Heart left ventricle (tissue), 16 donors: ENCODE data around the gene SP140. TPM values are rescaled to one million over a fixed set of nuclear protein-coding genes. Genes with fewer than 3 reads are reported as not detected.

ENCODE experiments used
- ATAC-seq, 4 donors: fragments of 200-7000 bp; cut with Tn5 transposase; one replicate each; pipeline ENCODE4 v1.9.1; 2020 to 2022; ENCODE audit warnings: moderate library complexity in 4 of 4, mild to moderate bottlenecking in 3 of 4, moderate number of reproducible peaks in 1 of 4
- DNase-seq, 5 donors: peaks; one replicate each; pipeline ENCODE4 v3.0.0-alpha.2; 2020
- H3K27ac ChIP-seq, 12 donors: fragments of 200-600 bp; sonication (generic) in 4 of 12; one replicate each; pipeline versions ENCODE4 v1.5.0 to v1.8.0; 2016 to 2022; ENCODE audit warnings: mild to moderate bottlenecking in 2 of 12
- H3K27me3 ChIP-seq, 9 donors: fragments of 200-600 bp; sonication (generic) in 2 of 9; one replicate each; pipeline versions ENCODE4 v1.5.1 to v1.8.0; 2016 to 2022; ENCODE audit warnings: mild to moderate bottlenecking in 3 of 9
- H3K36me3 ChIP-seq, 9 donors: fragments of 200-600 bp; sonication (generic) in 2 of 9; one replicate each; pipeline versions ENCODE4 v1.5.0 to v1.8.0; 2018 to 2022; ENCODE audit warnings: mild to moderate bottlenecking in 2 of 9
- H3K4me1 ChIP-seq, 12 donors: fragments of 200-600 bp; sonication (generic) in 4 of 12; one replicate each; pipeline versions ENCODE4 v1.5.0 to v1.8.0; 2016 to 2022; ENCODE audit warnings: mild to moderate bottlenecking in 3 of 12
- H3K4me3 ChIP-seq, 12 donors: fragments of 200-600 bp; sonication (generic) in 4 of 12; one replicate each; pipeline versions ENCODE4 v1.5.0 to v1.8.0; 2017 to 2022; ENCODE audit warnings: mild to moderate bottlenecking in 9 of 12, moderate library complexity in 4 of 12
- H3K9me3 ChIP-seq, 12 donors: fragments of 200-600 bp; sonication (generic) in 4 of 12; one replicate each; pipeline versions ENCODE4 v1.5.0 to v1.8.0; 2016 to 2022; ENCODE audit warnings: mild to moderate bottlenecking in 1 of 12
- POLR2A ChIP-seq, 2 donors: fragments of 450-650 bp; IDR thresholded peaks; one replicate each; pipeline ENCODE4 v1.6.1; 2017; ENCODE audit warnings: antibody characterized with exemption in 2 of 2, mild to moderate bottlenecking in 2 of 2, moderate library complexity in 2 of 2
- WGBS, 4 donors: extraction: QIAGEN DNeasy Blood & Tissue Kit in 2 of 4; methylation state at CpG; one replicate each; pipeline versions ENCODE4 v1.1.5 to v1.1.7; 2013 to 2018; 5-methylcytosine and 5-hydroxymethylcytosine counted together
- intact Hi-C, 10 donors: fragments of 100-400 bp; cut with DNase I; formaldehyde crosslinking; loops; one replicate each; pipeline versions ENCODE4 v1.11.1 to v1.14.2; 2022
- polyA plus RNA-seq, 2 donors: library from polyadenylated mRNA; stranded (reverse); fragments of 200-250 nt; gene quantifications; one replicate each; pipeline ENCODE4 v1.2.3, GENCODE V29; 2013
- total RNA-seq, 9 donors: library from RNA; depleted of rRNA in 2 of 9; stranded (reverse); fragments of >200 nt in 2 of 9; fragmentation: NEBNext Ultra II Directional in 3 of 9; extraction: Animal tissue kit (Norgen Biotek cat#: 25700) in 3 of 9; gene quantifications; one replicate each; pipeline versions ENCODE4 v1.1.0 to v1.2.4, GENCODE V29; 2016 to 2023
- TF ChIP-seq, protein P1 (sequence below), 12 donors: fragments of 200-600 bp; sonication (generic) in 4 of 12; IDR thresholded peaks; one replicate each; pipeline versions ENCODE4 v1.5.0 to v1.8.0; 2018 to 2022; ENCODE audit warnings: antibody characterized with exemption in 12 of 12, mild to moderate bottlenecking in 5 of 12
- donor health status: ischemic (EF 13 %, LVEDD 7.1; RV severe dilation, severe dysfunction).
- donor health status: healthy with polysubstance abuse.
- donor health status: DM: no; HTN: yes; CAD: no.
- donor health status: DM: no; HTN: no; CAD: no.
- donor health status: ischemic (EF 25% LVEDD 6.9; RV normal size, moderate dysfunction).
- donor health status: ischemic (EF 25% LVEDD 5.7; RV mildly dilated, moderate dysfunction).
- donor health status: healthy.
- donor health status: DM: yes; HTN: yes; CAD: no.
- donor health status: ischemic (EF 35%, LVEDD 5.7; RV mildly dilated, moderate dysfunction).
- donor health status: nonischemic (EF 11% LVEDD 7.7; RV severe dilation, severe dysfunction).
- donor health status: DM: yes; HTN: yes; CAD: no.
- donor health status: PGD.
- donor health status: ischemic (EF 29% LVEDD 5.4; RV normal size, mild dysfunction).
- donor health status: nonischemic (EF 23%, LVEDD 6.1; RV moderate dilation, normal function).

SP140 gene
- total and polyA plus RNA-seq, 11 donors, result 0.46 to 9.6 (median 0.62) TPM

DNA sequence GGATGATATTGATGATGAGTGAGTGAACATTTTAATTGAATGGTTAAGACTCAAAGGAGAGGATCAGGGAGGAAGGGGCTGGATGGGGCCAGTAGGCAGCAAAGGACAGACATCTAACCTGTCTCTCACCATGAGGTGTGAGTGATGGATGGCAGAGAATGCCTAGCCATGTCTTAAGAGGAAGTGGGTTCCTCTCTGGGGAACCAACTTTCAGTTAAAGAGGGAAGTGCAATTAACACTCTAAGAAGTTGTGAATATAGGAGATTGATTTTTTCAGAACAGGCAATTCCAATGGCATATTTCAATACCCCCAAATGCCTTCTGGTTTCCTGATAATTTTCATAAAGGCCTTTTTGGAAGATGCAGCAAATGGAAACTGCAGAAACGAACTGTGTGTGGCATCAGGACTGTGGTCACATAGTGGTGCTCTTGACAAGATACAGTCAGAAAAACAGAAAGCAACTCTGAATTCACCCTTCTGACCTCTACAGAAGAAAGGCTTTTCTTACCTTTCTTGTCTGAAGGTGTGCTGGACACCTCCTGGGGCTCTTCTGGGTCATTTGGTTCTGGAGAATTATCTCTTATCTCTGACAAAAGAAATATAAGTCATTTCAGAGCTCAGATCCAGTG, 16.0 kb upstream of the SP140 start:
- intact Hi-C loops, result loop anchor here in 1 of 10 donors (10.0 kb wide), 1 partner anchor 405 kb away; no protein-coding TSS in a partner anchor
- Histone ChIP-seq H3K9me3 (no peaks in the 10 kb centered on the region), H3K36me3 (peaks cover 2 to 100% (median 99%) of the 10 kb centered on the region in 9 donors), H3K27me3 (no peaks in the 10 kb centered on the region), H3K4me3 (no peak overlapping the region), H3K27ac (peak overlapping the region in 1 of 12 donors; percentile 34), H3K4me1 (peaks cover 0 to 44% (median 0%) of the 10 kb centered on the region in 12 donors)
- ATAC-seq (no peak), DNase-seq (no peak)
- TF ChIP-seq, protein P1, sequence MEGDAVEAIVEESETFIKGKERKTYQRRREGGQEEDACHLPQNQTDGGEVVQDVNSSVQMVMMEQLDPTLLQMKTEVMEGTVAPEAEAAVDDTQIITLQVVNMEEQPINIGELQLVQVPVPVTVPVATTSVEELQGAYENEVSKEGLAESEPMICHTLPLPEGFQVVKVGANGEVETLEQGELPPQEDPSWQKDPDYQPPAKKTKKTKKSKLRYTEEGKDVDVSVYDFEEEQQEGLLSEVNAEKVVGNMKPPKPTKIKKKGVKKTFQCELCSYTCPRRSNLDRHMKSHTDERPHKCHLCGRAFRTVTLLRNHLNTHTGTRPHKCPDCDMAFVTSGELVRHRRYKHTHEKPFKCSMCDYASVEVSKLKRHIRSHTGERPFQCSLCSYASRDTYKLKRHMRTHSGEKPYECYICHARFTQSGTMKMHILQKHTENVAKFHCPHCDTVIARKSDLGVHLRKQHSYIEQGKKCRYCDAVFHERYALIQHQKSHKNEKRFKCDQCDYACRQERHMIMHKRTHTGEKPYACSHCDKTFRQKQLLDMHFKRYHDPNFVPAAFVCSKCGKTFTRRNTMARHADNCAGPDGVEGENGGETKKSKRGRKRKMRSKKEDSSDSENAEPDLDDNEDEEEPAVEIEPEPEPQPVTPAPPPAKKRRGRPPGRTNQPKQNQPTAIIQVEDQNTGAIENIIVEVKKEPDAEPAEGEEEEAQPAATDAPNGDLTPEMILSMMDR (IDR thresholded peaks at IDR 0.05), result no peak
- 71 to 90% (median 84%) methylated on average over 1 of the region's 1 CpG for WGBS, 4 donors

DNA sequence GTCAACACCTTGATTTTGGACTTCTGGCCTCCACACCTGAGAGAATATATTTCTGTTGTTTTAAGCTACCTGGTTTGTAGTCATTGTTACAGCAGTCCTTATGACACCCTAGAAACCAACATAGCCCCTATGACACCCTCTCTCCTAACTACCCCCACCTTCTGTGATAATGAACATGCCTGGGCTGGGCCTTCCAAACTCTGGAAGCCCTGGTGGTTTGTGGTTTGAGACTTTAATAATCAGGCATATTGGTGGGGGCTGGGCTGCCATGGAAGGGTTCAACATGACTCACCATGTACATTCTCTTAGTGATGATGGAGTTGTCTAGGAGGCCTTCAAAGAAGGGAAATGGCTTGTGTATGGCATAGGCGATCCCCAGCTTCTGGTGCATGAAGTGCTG, 9.0 kb upstream of the SP140 start:
- intact Hi-C loops, result loop anchor here in 2 of 10 donors (5.0 kb wide), 1 partner anchor 111 kb away; the partner anchor contains the start of gene SP140L (in 2 of the 2)
- H3K36me3 ChIP-seq, result peaks cover 0 to 58% (median 50%) of the 10 kb centered on the region in 9 donors

DNA sequence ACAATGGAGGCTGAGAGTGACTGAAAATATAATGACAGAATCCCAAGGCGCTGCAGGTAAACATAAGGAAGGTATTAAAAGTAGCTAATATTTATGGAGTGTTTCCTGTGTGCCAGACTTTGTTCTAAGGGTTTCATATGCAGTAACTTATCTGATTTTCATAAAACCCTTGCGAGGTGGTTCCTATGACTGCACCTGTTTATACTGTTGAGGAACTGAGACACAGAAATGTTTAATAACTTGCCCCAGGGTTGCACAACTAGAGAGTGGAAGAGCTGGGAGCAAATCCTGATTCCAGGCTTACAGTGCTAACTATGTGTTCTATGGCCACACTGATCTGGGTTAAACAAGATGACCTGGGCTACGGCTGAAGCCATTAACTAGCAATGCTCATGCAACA, 8.1 kb upstream of the SP140 start:
- Histone ChIP-seq H3K4me3 (peak overlapping the region in 1 of 12 donors; percentile 66), H3K27me3 (no peaks in the 10 kb centered on the region), H3K36me3 (peaks cover 0 to 48% (median 41%) of the 10 kb centered on the region in 9 donors), H3K4me1 (peaks cover 0 to 36% (median 12%) of the 10 kb centered on the region in 12 donors), H3K27ac (peak overlapping the region in 1 of 12 donors; percentile 94), H3K9me3 (no peaks in the 10 kb centered on the region)
- DNase-seq (no peak), ATAC-seq (no peak)
- TF ChIP-seq, protein P1 (IDR thresholded peaks at IDR 0.05), result no peak
- no peak for TF ChIP-seq POLR2A (IDR thresholded peaks at IDR 0.05)
- intact Hi-C loops, result loop anchor here in 2 of 10 donors (5.0 kb wide), 1 partner anchor 110 kb away; the partner anchor contains the start of gene SP140L (in 2 of the 2)
- 89 to 95% (median 91%) methylated on average over 3 of the region's 3 CpGs for WGBS, 4 donors

More for the DNA sequence above, 9.0 kb upstream of the SP140 start:
- H3K4me3 ChIP-seq, result no peak overlapping the region
- TF ChIP-seq, protein P1 (IDR thresholded peaks at IDR 0.05), result no peak
- no peak for TF ChIP-seq POLR2A (IDR thresholded peaks at IDR 0.05)
- WGBS, 4 donors, result 95 to 100% (median 100%) methylated on average over 1 of the region's 1 CpG
- no peak for DNase-seq
- no peaks in the 10 kb centered on the region for H3K9me3 ChIP-seq
- H3K4me1 ChIP-seq, result peaks cover 0 to 36% (median 12%) of the 10 kb centered on the region in 12 donors
- no peaks in the 10 kb centered on the region for H3K27me3 ChIP-seq
- no peak for ATAC-seq
- no peak overlapping the region for H3K27ac ChIP-seq

DNA sequence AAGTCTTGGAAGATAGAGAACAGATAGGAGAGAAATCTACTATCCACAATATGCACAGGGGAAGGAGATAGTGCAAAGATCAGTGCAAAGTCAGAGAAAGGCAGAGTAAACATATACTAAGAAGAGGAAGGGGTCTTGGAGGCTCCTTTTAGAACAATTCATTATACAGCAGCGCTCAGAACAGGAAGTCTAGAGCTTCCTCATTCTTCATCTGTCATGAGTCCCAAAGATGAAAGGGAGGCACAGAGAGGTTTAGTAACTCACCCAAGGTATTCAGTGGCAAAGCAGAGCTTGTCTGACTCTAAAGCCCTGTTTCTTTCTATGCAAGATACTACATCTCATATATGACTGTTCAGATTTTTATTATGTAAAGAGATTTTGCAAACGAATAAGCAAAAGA, 7.1 kb upstream of the SP140 start:
- peak overlapping the region in 10 of 12 donors; percentile 65 to 85 (median 74) for H3K4me3 ChIP-seq
- H3K27ac ChIP-seq, result peak overlapping the region in 1 of 12 donors; percentile 94
- ATAC-seq, result peak in 2 of 4 donors; percentile 47 to 58
- no peaks in the 10 kb centered on the region for H3K9me3 ChIP-seq
- H3K4me1 ChIP-seq, result peaks cover 0 to 36% (median 12%) of the 10 kb centered on the region in 12 donors
- DNase-seq, result no peak
- intact Hi-C loops, result loop anchor here in 2 of 10 donors (5.0 kb wide), 1 partner anchor 109 kb away; the partner anchor contains the start of gene SP140L (in 2 of the 2)
- H3K36me3 ChIP-seq, result peaks cover 0 to 38% (median 31%) of the 10 kb centered on the region in 9 donors
- H3K27me3 ChIP-seq, result no peaks in the 10 kb centered on the region
- 49 to 66% (median 55%) methylated on average over 2 of the region's 2 CpGs for WGBS, 4 donors
- no peak for TF ChIP-seq POLR2A (IDR thresholded peaks at IDR 0.05)
- TF ChIP-seq, protein P1 (IDR thresholded peaks at IDR 0.05), result no peak
